Activated CD4-positive, alpha-beta T cell treated with anti-CD3 and anti-CD28 coated beads, Interleukin-2, amount 10 ng/mL, durations not matched to agents 7 days and 5 days (primary cell): ENCODE results near the gene PROX2. TPM values are rescaled to one million over a fixed set of nuclear protein-coding genes. Genes with fewer than 3 reads are reported as not detected.
A peak's percentile ranks its signal among the peaks of the same experiment; 100 is the strongest.

ENCODE experiments used
- CTCF ChIA-PET: fragments of 350-600 bp; sonication (Branson Sonifier 250); formaldehyde crosslinking; loops from one replicate; lab custom pipeline; 2021; ENCODE audit warnings: antibody characterized with exemption; lab: Charles Lee
- POLR2A ChIA-PET: fragments of 350-600 bp; sonication (Branson Sonifier 250); formaldehyde crosslinking; loops from one replicate; lab custom pipeline; 2021; ENCODE audit warnings: antibody characterized with exemption; lab: Charles Lee
- DNase-seq: peaks from one replicate; pipeline ENCODE4 v3.0.0-alpha.2; 2020
- H3K27ac Mint-ChIP-seq: one replicate; pipeline ENCODE4 v1.8.0; 2021; ENCODE audit warnings: mild to moderate bottlenecking, moderate library complexity, mixed read lengths
- H3K27me3 Mint-ChIP-seq: one replicate; pipeline ENCODE4 v1.8.0; 2021; ENCODE audit warnings: mixed read lengths
- H3K36me3 Mint-ChIP-seq: one replicate; pipeline ENCODE4 v1.8.0; 2021; ENCODE audit warnings: low read depth, mixed read lengths
- H3K4me1 Mint-ChIP-seq: one replicate; pipeline ENCODE4 v1.8.0; 2021; ENCODE audit warnings: mixed read lengths
- H3K4me3 Mint-ChIP-seq: one replicate; pipeline ENCODE4 v1.8.0; 2021; ENCODE audit warnings: mild to moderate bottlenecking, moderate library complexity, mixed read lengths
- H3K9me3 Mint-ChIP-seq: one replicate; pipeline ENCODE4 v1.8.0; 2021; ENCODE audit warnings: mixed read lengths
- total RNA-seq, 2 experiments: library from RNA; stranded (reverse); gene quantifications; one replicate each; pipeline ENCODE4 v1.2.3, GENCODE V29; 2021

Gene PROX2
- total RNA-seq, 2 experiments from 2014 or later, result not detected

- H3K36me3 Mint-ChIP-seq, result peaks cover 67% of the 10 kb centered on the region
- H3K9me3 Mint-ChIP-seq, result no peaks in the 10 kb centered on the region
- no peak overlapping the region for H3K4me3 Mint-ChIP-seq
- H3K27ac Mint-ChIP-seq, result peak overlapping the region; percentile 60
- H3K4me1 Mint-ChIP-seq, result peaks cover 53% of the 10 kb centered on the region
- ChIA-PET POLR2A (no interaction called here), CTCF (interaction anchor here (0.7 to 1.6 kb wide), 4 partner anchors 16 to 1663 kb away, joined by 3 to 4 read pairs (median 4); no protein-coding TSS in a partner anchor)
- H3K27me3 Mint-ChIP-seq, result no peaks in the 10 kb centered on the region
- DNase-seq, result no peak
Observed at GRCh38 chr14:74888164-74889158, 12.5 kb upstream of the PROX2 start.

- peak overlapping the region; percentile 20 for H3K27ac Mint-ChIP-seq
- no peak for DNase-seq
- H3K36me3 Mint-ChIP-seq, result peaks cover 58% of the 10 kb centered on the region
- ChIA-PET CTCF (interaction anchor here (0.8 to 5.5 kb wide), 3 partner anchors 9 to 26 kb away, joined by 3 to 29 read pairs (median 4); no protein-coding TSS in a partner anchor), POLR2A (no interaction called here)
- peaks cover 64% of the 10 kb centered on the region for H3K4me1 Mint-ChIP-seq
- no peaks in the 10 kb centered on the region for H3K27me3 Mint-ChIP-seq
- H3K9me3 Mint-ChIP-seq, result no peaks in the 10 kb centered on the region
- no peak overlapping the region for H3K4me3 Mint-ChIP-seq
Observed at GRCh38 chr14:74886001-74886400, 10.1 kb upstream of the PROX2 start.

GRCh38 chr14:74882103-74882920 is 6.4 kb upstream of the PROX2 start:
- DNase-seq, result peak; percentile 57
- Mint-ChIP-seq H3K27ac (peak overlapping the region; percentile 98), H3K9me3 (no peaks in the 10 kb centered on the region), H3K27me3 (no peaks in the 10 kb centered on the region), H3K4me1 (peaks cover 57% of the 10 kb centered on the region), H3K36me3 (peaks cover 39% of the 10 kb centered on the region), H3K4me3 (peak overlapping the region; percentile 100)
- POLR2A ChIA-PET, result no interaction called here
- CTCF ChIA-PET, result interaction anchor here (0.6 to 5.5 kb wide), 10 partner anchors 9 to 29 kb away, joined by 3 to 29 read pairs (median 4); no protein-coding TSS in a partner anchor

DNA sequence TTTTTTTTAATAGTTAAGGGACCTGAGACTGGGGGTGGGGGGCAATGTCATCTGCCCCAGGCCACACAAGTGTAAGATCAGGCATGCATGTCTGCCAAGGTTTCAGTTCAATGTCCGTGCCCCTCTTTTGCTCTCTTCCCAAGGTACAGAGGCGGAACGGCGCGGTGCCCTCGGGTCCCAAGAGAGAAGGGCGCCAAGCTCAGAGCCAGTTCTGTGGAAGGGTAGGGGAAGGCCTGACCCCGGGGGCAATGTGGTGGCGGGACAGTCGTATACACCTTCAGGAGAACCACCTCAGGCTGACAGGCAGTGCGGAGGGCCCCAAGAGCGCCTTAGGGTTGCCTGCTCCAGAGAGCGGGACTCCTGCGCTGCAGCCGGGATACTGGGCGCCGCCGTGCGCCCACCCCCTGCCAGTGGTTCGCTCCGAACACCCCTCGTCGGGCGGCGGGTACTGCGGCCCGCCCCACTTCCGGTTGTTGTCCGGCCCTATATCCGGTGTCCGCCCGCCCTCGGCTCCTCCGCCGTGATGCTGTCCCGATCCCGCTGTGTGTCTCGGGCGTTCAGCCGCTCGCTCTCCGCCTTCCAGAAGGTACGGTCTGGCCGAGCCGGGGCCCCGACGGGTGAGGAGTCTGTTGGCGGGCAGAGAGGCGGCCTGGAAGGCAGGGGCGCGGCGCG is 5.6 kb upstream of the PROX2 start, which contains the start of gene DLST:
TSS of gene DLST (plus strand) at position 486 of the 672 bp plus-strand sequence. CDS start at position 524, 38 bp downstream.
- ChIA-PET POLR2A (interaction anchor here (0.6 to 1.1 kb wide), 2 partner anchors 16 to 21 kb away, joined by 3 to 5 read pairs; no protein-coding TSS in a partner anchor), CTCF (interaction anchor here (0.6 to 5.5 kb wide), 10 partner anchors 9 to 26 kb away, joined by 3 to 29 read pairs (median 4); no protein-coding TSS in a partner anchor)
- peak; percentile 85 for DNase-seq
- Mint-ChIP-seq H3K27me3 (no peaks in the 10 kb centered on the region), H3K36me3 (peaks cover 38% of the 10 kb centered on the region), H3K9me3 (no peaks in the 10 kb centered on the region), H3K4me1 (peaks cover 58% of the 10 kb centered on the region), H3K27ac (peak within 1 kb of the TSS; percentile 98), H3K4me3 (peak within 1 kb of the TSS; percentile 100)

DNA sequence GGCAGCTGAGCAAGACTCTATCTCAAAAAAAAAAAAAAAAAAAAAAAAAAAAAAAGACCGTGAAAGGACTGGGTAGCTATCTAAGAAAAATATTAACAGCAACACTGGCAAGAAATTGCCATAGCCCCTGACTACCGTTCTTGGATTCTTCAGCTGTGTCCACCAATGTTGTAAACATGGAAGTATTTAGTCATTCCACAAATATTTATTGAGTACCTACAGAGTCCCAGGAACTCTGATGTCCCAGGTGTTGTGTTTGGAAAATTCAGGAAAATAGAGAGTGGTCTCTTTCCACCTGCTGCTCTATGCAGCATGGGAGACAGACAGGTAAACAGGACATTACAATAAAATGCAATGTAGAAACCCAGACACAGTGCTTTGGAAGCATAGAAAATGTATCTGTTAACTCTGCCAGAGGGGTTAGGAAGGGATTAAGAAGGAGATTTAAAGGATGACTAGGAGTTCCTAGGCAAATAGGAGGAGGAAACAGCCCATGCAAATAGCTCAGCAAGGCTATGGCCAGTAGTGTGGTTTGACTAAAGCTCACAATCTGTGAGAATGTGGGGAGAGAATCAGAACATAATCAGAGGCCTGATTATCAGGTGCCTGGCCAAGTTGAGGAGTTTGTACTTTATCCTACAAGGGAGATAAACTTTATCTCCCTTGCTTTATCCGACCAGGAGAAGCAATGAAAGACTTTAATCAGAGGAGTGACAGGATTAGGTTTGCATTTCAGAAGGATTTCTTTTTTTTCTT is 3.7 kb upstream of the PROX2 start:
- no peak for DNase-seq
- Mint-ChIP-seq H3K4me3 (peak overlapping the region; percentile 1), H3K27ac (peak overlapping the region; percentile 32), H3K4me1 (peaks cover 53% of the 10 kb centered on the region), H3K36me3 (peaks cover 20% of the 10 kb centered on the region), H3K27me3 (no peaks in the 10 kb centered on the region), H3K9me3 (no peaks in the 10 kb centered on the region)
- POLR2A ChIA-PET, result no interaction called here
- CTCF ChIA-PET, result interaction anchor here (0.6 to 3.0 kb wide), 10 partner anchors 8 to 299 kb away, joined by 3 to 13 read pairs (median 4); no protein-coding TSS in a partner anchor

- H3K36me3 Mint-ChIP-seq, result no peaks in the 10 kb centered on the region
- H3K4me1 Mint-ChIP-seq, result peaks cover 23% of the 10 kb centered on the region
- no peak overlapping the region for H3K4me3 Mint-ChIP-seq
- no peak for DNase-seq
- H3K9me3 Mint-ChIP-seq, result no peaks in the 10 kb centered on the region
- ChIA-PET CTCF (interaction anchor here (1.2 to 7.7 kb wide), 3 partner anchors 14 to 59 kb away, joined by 3 to 66 read pairs (median 3); no protein-coding TSS in a partner anchor), POLR2A (interaction anchor here (0.6 kb wide), 1 partner anchor 67 kb away, joined by 4 read pairs; no protein-coding TSS in a partner anchor)
- H3K27ac Mint-ChIP-seq, result no peak overlapping the region
- no peaks in the 10 kb centered on the region for H3K27me3 Mint-ChIP-seq
Observed at GRCh38 chr14:74875204-74875603, 741 bp downstream of the PROX2 start.

GRCh38 chr14:74871819-74872218 is 4.1 kb downstream of the PROX2 start:
- no peaks in the 10 kb centered on the region for H3K9me3 Mint-ChIP-seq
- peaks cover 33% of the 10 kb centered on the region for H3K4me1 Mint-ChIP-seq
- ChIA-PET POLR2A (no interaction called here), CTCF (interaction anchor here (0.6 to 7.7 kb wide), 7 partner anchors 8 to 134 kb away, joined by 3 to 66 read pairs (median 3); no protein-coding TSS in a partner anchor)
- H3K36me3 Mint-ChIP-seq, result no peaks in the 10 kb centered on the region
- no peak overlapping the region for H3K4me3 Mint-ChIP-seq
- no peak overlapping the region for H3K27ac Mint-ChIP-seq
- no peak for DNase-seq
- H3K27me3 Mint-ChIP-seq, result no peaks in the 10 kb centered on the region

- Mint-ChIP-seq H3K9me3 (no peaks in the 10 kb centered on the region), H3K4me1 (peaks cover 24% of the 10 kb centered on the region), H3K27ac (no peak overlapping the region), H3K4me3 (no peak overlapping the region), H3K36me3 (no peaks in the 10 kb centered on the region), H3K27me3 (no peaks in the 10 kb centered on the region)
- ChIA-PET CTCF (interaction anchor here (0.6 to 1.5 kb wide), 9 partner anchors 8 to 438 kb away, joined by 3 to 5 read pairs (median 4); no protein-coding TSS in a partner anchor), POLR2A (no interaction called here)
- DNase-seq, result no peak
Observed at GRCh38 chr14:74868739-74869138, 7.2 kb downstream of the PROX2 start.

- POLR2A ChIA-PET, result no interaction called here
- Mint-ChIP-seq H3K4me1 (peaks cover 24% of the 10 kb centered on the region), H3K27ac (peak overlapping the region; percentile 66), H3K27me3 (no peaks in the 10 kb centered on the region), H3K36me3 (no peaks in the 10 kb centered on the region), H3K9me3 (no peaks in the 10 kb centered on the region), H3K4me3 (no peak overlapping the region)
- peak; percentile 72 for DNase-seq
- CTCF ChIA-PET, result interaction anchor here (0.6 to 1.5 kb wide), 5 partner anchors 11 to 255 kb away, joined by 3 to 10 read pairs (median 5); no protein-coding TSS in a partner anchor
Observed at GRCh38 chr14:74867673-74868072, 8.3 kb downstream of the PROX2 start.

DNA sequence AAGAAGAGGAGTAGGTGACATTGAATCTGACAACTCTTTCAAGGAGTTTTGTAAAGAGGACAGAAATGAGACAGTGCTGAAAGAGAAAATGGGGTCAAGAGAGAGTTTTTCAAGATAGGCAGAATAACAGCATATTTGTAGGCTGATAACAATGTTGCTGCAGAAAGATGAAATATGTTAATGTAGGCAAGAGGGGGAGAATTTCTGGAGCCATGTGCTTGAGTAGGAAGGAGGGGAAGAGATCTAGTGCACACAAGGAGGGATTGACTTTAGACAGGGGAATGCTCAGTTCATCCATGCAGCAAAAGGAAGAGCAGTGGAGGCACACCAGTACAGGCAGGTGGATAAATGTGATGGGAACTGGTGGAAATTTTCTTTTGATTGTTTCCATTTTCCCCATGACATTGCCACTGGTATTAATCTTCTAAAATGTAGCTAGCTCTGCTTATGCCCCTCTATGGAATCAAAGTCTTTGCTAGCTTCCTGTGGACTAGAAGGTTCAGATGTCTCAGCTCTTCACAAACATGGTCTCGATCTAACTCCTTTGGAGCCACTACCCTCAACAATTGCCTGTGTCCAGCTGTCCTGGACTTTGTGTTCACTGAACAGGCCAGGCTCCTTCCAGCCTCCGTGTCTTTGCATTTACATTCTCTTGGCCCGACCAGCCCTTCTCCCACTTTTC is 9.1 kb downstream of the PROX2 start:
- ChIA-PET CTCF (interaction anchor here (0.6 to 1.5 kb wide), 4 partner anchors 11 to 254 kb away, joined by 3 to 10 read pairs (median 3); partner anchors contain the start of gene DLST), POLR2A (no interaction called here)
- no peaks in the 10 kb centered on the region for H3K27me3 Mint-ChIP-seq
- H3K36me3 Mint-ChIP-seq, result no peaks in the 10 kb centered on the region
- H3K4me3 Mint-ChIP-seq, result no peak overlapping the region
- peaks cover 24% of the 10 kb centered on the region for H3K4me1 Mint-ChIP-seq
- H3K9me3 Mint-ChIP-seq, result no peaks in the 10 kb centered on the region
- no peak for DNase-seq
- H3K27ac Mint-ChIP-seq, result peak overlapping the region; percentile 66
